OCI-LY1 (cell line): ENCODE results near the gene GRM7.

Experiments
- H2AFZ ChIP-seq: fragments of 200-600 bp; sonication (generic), shearing (Covaris generic); 2 replicates; pipeline ENCODE4 v1.6.0; 2014; ENCODE audit warnings: antibody characterized with exemption, mild to moderate bottlenecking, low read length
- H3F3A ChIP-seq: fragments of 200-600 bp; sonication (generic), shearing (Covaris generic); 2 replicates; pipeline ENCODE4 v1.6.0; 2014; ENCODE audit warnings: mild to moderate bottlenecking, antibody characterized with exemption, low read length, moderate library complexity; ENCODE audit not compliant: insufficient read depth
- H3K27ac ChIP-seq: fragments of 200-600 bp; sonication (generic); 2 replicates; pipeline ENCODE4 v1.5.1; 2014; ENCODE audit warnings: low read length, mixed run types, mild to moderate bottlenecking, low read depth; ENCODE audit not compliant: poor library complexity, severe bottlenecking
- H3K27me3 ChIP-seq: fragments of 200-600 bp; sonication (generic); 2 replicates; pipeline ENCODE4 v1.6.0; 2014; ENCODE audit warnings: antibody characterized with exemption, mild to moderate bottlenecking, low read length, moderate library complexity; ENCODE audit not compliant: insufficient read depth
- H3K36me3 ChIP-seq: fragments of 200-600 bp; sonication (generic); 2 replicates; pipeline ENCODE4 v1.6.1; 2014; ENCODE audit warnings: mild to moderate bottlenecking, antibody characterized with exemption, low read length, moderate library complexity, mixed read lengths; ENCODE audit not compliant: insufficient read depth
- H3K4me1 ChIP-seq: fragments of 200-600 bp; sonication (generic); 2 replicates; pipeline ENCODE4 v1.5.1; 2014; ENCODE audit warnings: mild to moderate bottlenecking, low read length, moderate library complexity; ENCODE audit not compliant: insufficient read depth, severe bottlenecking
- H3K4me2 ChIP-seq: fragments of 200-600 bp; sonication (generic), shearing (Covaris generic); 2 replicates; pipeline ENCODE4 v1.6.1; 2014; ENCODE audit warnings: low read length
- H3K4me3 ChIP-seq: fragments of 200-600 bp; sonication (generic); 2 replicates; pipeline ENCODE4 v1.5.1; 2014; ENCODE audit warnings: low read length, low read depth, mild to moderate bottlenecking, mixed read lengths; ENCODE audit not compliant: poor library complexity, severe bottlenecking
- H3K79me2 ChIP-seq: fragments of 200-600 bp; shearing (Covaris generic); 2 replicates; pipeline ENCODE4 v1.6.1; 2016; ENCODE audit warnings: mixed run types, low read length, mixed read lengths; ENCODE audit not compliant: insufficient read depth
- H3K9ac ChIP-seq: fragments of 200-600 bp; sonication (generic), shearing (Covaris generic); 2 replicates; pipeline ENCODE4 v1.6.1; 2014; ENCODE audit warnings: mild to moderate bottlenecking, low read length, mixed read lengths
- H3K9me2 ChIP-seq: fragments of 200-600 bp; sonication (generic), shearing (Covaris generic); 2 replicates; pipeline ENCODE4 v1.6.1; 2014; ENCODE audit warnings: low read depth, mild to moderate bottlenecking, low read length, mixed read lengths
- H3K9me3 ChIP-seq: fragments of 200-600 bp; shearing (Covaris generic); 2 replicates; pipeline ENCODE4 v1.6.1; 2014; ENCODE audit warnings: low read length, mixed read lengths
- H4K20me1 ChIP-seq: fragments of 200-600 bp; sonication (generic), shearing (Covaris generic); 2 replicates; pipeline ENCODE4 v1.6.0; 2016; ENCODE audit warnings: mild to moderate bottlenecking, low read length; ENCODE audit not compliant: insufficient read depth
- EZH2 ChIP-seq: fragments of 200-600 bp; sonication (generic), shearing (Covaris generic); IDR thresholded peaks from 2 replicates; pipeline ENCODE4 v1.8.0; 2017; ENCODE audit warnings: borderline replicate concordance, mixed run types, mild to moderate bottlenecking, antibody characterized with exemption, low read length, moderate library complexity, mixed read lengths
- TF ChIP-seq, protein P1 (sequence below): fragments of 200-600 bp; sonication (generic), shearing (Covaris generic); IDR thresholded peaks from 2 replicates; pipeline ENCODE4 v1.5.1; 2017; ENCODE audit warnings: mild to moderate bottlenecking, antibody characterized with exemption, low read length, moderate library complexity, mixed read lengths

GRM7 gene

DNA sequence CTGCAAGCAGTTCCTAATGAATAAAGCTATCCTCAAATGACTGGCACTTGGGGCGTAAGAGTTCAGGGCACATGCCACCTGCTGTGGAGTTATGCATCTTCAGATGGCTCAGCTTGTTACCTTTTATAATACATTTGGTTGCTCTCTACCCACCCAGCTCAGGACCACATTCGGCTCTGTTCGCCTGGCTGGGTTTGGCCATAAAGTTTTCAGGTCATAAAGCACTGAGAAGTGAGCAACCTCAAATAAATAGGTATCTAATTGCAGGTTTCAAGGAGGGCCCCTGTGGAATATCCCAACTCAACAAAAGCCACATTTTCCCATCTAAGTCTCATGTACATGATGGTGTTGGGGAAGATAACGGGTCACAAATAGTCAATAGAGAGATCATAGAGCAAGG, 727.3 kb downstream of the GRM7 start:
- no peaks in the 10 kb centered on the region for H3K79me2 ChIP-seq
- H4K20me1 ChIP-seq, result no peaks in the 10 kb centered on the region
- H3F3A ChIP-seq, result no peaks in the 10 kb centered on the region
- no peak overlapping the region for H2AFZ ChIP-seq
- H3K4me2 ChIP-seq, result no peak overlapping the region
- no peak for TF ChIP-seq EZH2
- TF ChIP-seq, protein P1, sequence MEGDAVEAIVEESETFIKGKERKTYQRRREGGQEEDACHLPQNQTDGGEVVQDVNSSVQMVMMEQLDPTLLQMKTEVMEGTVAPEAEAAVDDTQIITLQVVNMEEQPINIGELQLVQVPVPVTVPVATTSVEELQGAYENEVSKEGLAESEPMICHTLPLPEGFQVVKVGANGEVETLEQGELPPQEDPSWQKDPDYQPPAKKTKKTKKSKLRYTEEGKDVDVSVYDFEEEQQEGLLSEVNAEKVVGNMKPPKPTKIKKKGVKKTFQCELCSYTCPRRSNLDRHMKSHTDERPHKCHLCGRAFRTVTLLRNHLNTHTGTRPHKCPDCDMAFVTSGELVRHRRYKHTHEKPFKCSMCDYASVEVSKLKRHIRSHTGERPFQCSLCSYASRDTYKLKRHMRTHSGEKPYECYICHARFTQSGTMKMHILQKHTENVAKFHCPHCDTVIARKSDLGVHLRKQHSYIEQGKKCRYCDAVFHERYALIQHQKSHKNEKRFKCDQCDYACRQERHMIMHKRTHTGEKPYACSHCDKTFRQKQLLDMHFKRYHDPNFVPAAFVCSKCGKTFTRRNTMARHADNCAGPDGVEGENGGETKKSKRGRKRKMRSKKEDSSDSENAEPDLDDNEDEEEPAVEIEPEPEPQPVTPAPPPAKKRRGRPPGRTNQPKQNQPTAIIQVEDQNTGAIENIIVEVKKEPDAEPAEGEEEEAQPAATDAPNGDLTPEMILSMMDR, result no peak
- H3K9ac ChIP-seq, result no peak overlapping the region
- H3K27ac ChIP-seq, result no peak overlapping the region
- no peaks in the 10 kb centered on the region for H3K36me3 ChIP-seq
- 0 out of 2 replicates have a peak, but pooled peaks cover 3% of the 10 kb centered on the region for H3K27me3 ChIP-seq
- H3K4me3 ChIP-seq, result no peak overlapping the region
- no peaks in the 10 kb centered on the region for H3K4me1 ChIP-seq
- no peaks in the 10 kb centered on the region for H3K9me3 ChIP-seq
- H3K9me2 ChIP-seq, result no peaks in the 10 kb centered on the region

DNA sequence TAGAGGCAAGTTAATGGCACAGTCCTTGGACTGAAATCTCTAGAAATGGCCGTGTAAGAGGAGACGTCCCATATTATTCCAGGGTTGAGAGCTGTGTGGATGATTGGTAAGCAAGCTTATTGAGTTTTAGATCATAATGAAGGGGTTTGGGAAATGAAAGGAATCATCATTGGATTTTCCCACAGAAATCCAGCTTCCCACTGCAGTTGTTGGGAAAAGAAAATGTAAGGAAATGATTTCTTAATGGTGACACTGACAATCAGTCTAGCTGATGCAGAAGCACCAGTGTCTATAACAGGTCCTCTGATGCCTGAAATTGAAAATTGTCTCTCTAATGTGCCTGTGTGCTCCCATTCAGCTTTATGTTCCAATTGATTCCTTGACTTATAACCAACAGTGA, 728.6 kb downstream of the GRM7 start:
- no peaks in the 10 kb centered on the region for H3K9me3 ChIP-seq
- H3F3A ChIP-seq, result no peaks in the 10 kb centered on the region
- no peak overlapping the region for H3K9ac ChIP-seq
- TF ChIP-seq, protein P1, result no peak
- TF ChIP-seq EZH2, result no peak
- no peak overlapping the region for H3K4me3 ChIP-seq
- no peak overlapping the region for H2AFZ ChIP-seq
- H4K20me1 ChIP-seq, result no peaks in the 10 kb centered on the region
- no peak overlapping the region for H3K4me2 ChIP-seq
- H3K4me1 ChIP-seq, result no peaks in the 10 kb centered on the region
- H3K79me2 ChIP-seq, result no peaks in the 10 kb centered on the region
- no peaks in the 10 kb centered on the region for H3K27me3 ChIP-seq
- no peaks in the 10 kb centered on the region for H3K36me3 ChIP-seq
- H3K27ac ChIP-seq, result no peak overlapping the region
- no peaks in the 10 kb centered on the region for H3K9me2 ChIP-seq

DNA sequence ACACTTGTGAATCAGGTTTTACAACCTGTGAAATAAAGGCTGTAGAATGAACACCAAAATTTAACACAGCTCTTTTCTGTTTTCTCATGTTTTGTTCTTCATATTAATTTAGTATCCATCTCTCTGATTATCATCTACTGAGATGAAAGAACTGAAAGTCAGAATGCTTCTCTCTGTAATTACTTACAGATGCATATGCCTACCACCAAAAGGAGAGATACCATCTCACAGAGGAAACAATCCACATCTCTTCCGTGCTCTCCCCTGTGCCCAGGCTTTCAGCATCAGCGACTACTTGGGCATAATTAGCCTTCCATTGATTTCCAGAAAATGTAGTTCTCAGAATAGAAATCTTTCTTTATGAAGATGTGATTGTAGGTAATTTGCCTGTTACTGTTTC, 741.4 kb downstream of the GRM7 start:
- H3K9me3 ChIP-seq, result no peaks in the 10 kb centered on the region
- H3K9ac ChIP-seq, result no peak overlapping the region
- no peaks in the 10 kb centered on the region for H3K4me1 ChIP-seq
- no peak overlapping the region for H3K4me2 ChIP-seq
- no peaks in the 10 kb centered on the region for H3K27me3 ChIP-seq
- no peaks in the 10 kb centered on the region for H3K9me2 ChIP-seq
- no peak overlapping the region for H2AFZ ChIP-seq
- no peak for TF ChIP-seq EZH2
- TF ChIP-seq, protein P1, result no peak
- H4K20me1 ChIP-seq, result no peaks in the 10 kb centered on the region
- no peaks in the 10 kb centered on the region for H3K79me2 ChIP-seq
- no peaks in the 10 kb centered on the region for H3F3A ChIP-seq
- H3K27ac ChIP-seq, result no peak overlapping the region
- H3K36me3 ChIP-seq, result no peaks in the 10 kb centered on the region
- no peak overlapping the region for H3K4me3 ChIP-seq
